WTC11 (cell line): ENCODE measurements around the gene NMT2.

ENCODE experiments used
- CREM ChIP-seq: sonication (generic); formaldehyde crosslinking; IDR thresholded peaks from 2 replicates; pipeline ENCODE4 v1.8.1; 2022; ENCODE audit warnings: mild to moderate bottlenecking, missing genetic modification reagents, moderate library complexity
- RELA ChIP-seq: sonication (generic); formaldehyde crosslinking; IDR thresholded peaks from 2 replicates; pipeline ENCODE4 v1.8.1; 2022; ENCODE audit warnings: missing genetic modification reagents, mild to moderate bottlenecking, borderline replicate concordance
- TCF7 ChIP-seq: sonication (generic); formaldehyde crosslinking; IDR thresholded peaks from 2 replicates; pipeline ENCODE4 v1.8.0; 2022; ENCODE audit warnings: mild to moderate bottlenecking, low read depth, missing genetic modification reagents, moderate library complexity
- USF2 ChIP-seq: sonication (generic); formaldehyde crosslinking; IDR thresholded peaks from 2 replicates; pipeline ENCODE4 v1.8.1; 2023; ENCODE audit warnings: mild to moderate bottlenecking, missing genetic modification reagents, moderate library complexity
- TF ChIP-seq, protein P1 (sequence below): fragments of 200-600 bp; IDR thresholded peaks from 2 replicates; pipeline ENCODE4 v1.8.0; 2022; ENCODE audit warnings: antibody characterized with exemption
- TF ChIP-seq, protein P2 (sequence below): sonication (generic); formaldehyde crosslinking; IDR thresholded peaks from 2 replicates; pipeline ENCODE4 v1.8.1; 2023; ENCODE audit warnings: mild to moderate bottlenecking, missing genetic modification reagents, borderline replicate concordance

DNA sequence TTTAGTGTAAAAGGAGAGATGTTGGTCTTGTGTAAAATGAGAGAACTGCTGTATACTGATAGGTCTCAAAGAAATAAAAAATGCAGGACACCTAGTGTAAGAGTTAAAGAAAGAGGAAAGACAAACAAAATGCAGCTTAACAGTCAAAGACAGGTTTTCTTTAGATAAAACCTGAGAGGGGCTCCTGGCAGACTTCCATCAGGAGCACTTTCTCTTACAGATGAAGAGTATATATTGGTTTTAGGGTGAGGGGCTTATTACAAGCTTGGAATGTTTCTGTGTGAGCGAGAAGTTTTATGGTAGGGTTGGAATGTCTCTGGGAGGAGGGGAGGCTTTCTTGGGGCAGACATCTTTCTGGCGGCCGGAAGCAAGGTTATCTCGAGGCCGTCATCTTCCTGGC, 96.1 kb downstream of the NMT2 start:
- TF ChIP-seq USF2 (no peak), TCF7 (CRISPR knock-in tag) (no peak), RELA (CRISPR knock-in tag) (no peak), CREM (CRISPR knock-in tag) (no peak)
- TF ChIP-seq, protein P1, sequence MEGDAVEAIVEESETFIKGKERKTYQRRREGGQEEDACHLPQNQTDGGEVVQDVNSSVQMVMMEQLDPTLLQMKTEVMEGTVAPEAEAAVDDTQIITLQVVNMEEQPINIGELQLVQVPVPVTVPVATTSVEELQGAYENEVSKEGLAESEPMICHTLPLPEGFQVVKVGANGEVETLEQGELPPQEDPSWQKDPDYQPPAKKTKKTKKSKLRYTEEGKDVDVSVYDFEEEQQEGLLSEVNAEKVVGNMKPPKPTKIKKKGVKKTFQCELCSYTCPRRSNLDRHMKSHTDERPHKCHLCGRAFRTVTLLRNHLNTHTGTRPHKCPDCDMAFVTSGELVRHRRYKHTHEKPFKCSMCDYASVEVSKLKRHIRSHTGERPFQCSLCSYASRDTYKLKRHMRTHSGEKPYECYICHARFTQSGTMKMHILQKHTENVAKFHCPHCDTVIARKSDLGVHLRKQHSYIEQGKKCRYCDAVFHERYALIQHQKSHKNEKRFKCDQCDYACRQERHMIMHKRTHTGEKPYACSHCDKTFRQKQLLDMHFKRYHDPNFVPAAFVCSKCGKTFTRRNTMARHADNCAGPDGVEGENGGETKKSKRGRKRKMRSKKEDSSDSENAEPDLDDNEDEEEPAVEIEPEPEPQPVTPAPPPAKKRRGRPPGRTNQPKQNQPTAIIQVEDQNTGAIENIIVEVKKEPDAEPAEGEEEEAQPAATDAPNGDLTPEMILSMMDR = no peak
- TF ChIP-seq, protein P2, sequence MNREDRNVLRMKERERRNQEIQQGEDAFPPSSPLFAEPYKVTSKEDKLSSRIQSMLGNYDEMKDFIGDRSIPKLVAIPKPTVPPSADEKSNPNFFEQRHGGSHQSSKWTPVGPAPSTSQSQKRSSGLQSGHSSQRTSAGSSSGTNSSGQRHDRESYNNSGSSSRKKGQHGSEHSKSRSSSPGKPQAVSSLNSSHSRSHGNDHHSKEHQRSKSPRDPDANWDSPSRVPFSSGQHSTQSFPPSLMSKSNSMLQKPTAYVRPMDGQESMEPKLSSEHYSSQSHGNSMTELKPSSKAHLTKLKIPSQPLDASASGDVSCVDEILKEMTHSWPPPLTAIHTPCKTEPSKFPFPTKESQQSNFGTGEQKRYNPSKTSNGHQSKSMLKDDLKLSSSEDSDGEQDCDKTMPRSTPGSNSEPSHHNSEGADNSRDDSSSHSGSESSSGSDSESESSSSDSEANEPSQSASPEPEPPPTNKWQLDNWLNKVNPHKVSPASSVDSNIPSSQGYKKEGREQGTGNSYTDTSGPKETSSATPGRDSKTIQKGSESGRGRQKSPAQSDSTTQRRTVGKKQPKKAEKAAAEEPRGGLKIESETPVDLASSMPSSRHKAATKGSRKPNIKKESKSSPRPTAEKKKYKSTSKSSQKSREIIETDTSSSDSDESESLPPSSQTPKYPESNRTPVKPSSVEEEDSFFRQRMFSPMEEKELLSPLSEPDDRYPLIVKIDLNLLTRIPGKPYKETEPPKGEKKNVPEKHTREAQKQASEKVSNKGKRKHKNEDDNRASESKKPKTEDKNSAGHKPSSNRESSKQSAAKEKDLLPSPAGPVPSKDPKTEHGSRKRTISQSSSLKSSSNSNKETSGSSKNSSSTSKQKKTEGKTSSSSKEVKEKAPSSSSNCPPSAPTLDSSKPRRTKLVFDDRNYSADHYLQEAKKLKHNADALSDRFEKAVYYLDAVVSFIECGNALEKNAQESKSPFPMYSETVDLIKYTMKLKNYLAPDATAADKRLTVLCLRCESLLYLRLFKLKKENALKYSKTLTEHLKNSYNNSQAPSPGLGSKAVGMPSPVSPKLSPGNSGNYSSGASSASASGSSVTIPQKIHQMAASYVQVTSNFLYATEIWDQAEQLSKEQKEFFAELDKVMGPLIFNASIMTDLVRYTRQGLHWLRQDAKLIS (CRISPR knock-in tag) = no peak
